Coronary artery (tissue), 2 donors: ENCODE results near the gene FLRT3.
A peak's percentile ranks its signal among the peaks of the same experiment; 100 is the strongest.

ENCODE experiments used
- DNase-seq: peaks from one replicate; pipeline ENCODE4 v3.0.0-alpha.2; 2017; ENCODE audit warnings: low spot score
- H3K27ac ChIP-seq, 2 donors: fragments of 200-600 bp; sonication (generic); one replicate each; pipeline ENCODE4 v1.5.1; 2016 to 2019
- H3K4me3 ChIP-seq: fragments of 200-600 bp; sonication (generic); 2 replicates; pipeline ENCODE4 v1.5.1; 2016; ENCODE audit warnings: mild to moderate bottlenecking, moderate library complexity
- CTCF ChIP-seq: fragments of 200-600 bp; sonication (generic); IDR thresholded peaks from one replicate; pipeline ENCODE4 v1.5.1; 2019; ENCODE audit warnings: antibody characterized with exemption

FLRT3 gene

GRCh38 chr20:14337400-14338171 is at the start of gene FLRT3:
Gene FLRT3 (minus strand): TSS chr20:14337612. CDS start chr20:14327506, 10,106 bp downstream.
- peak; percentile 72 for DNase-seq
- TF ChIP-seq CTCF: peak; percentile 41
- H3K27ac ChIP-seq: no peak within 1 kb of the TSS
- peak within 1 kb of the TSS; percentile 66 for H3K4me3 ChIP-seq

- Histone ChIP-seq H3K4me3 (no peak overlapping the region), H3K27ac (no peak overlapping the region)
- no peak for DNase-seq
- TF ChIP-seq CTCF: no peak
Observed at GRCh38 chr20:14386726-14387125, 49.3 kb upstream of the FLRT3 start.

- Histone ChIP-seq H3K4me3 (no peak overlapping the region), H3K27ac (no peak overlapping the region)
- DNase-seq: no peak
- no peak for TF ChIP-seq CTCF
Observed at GRCh38 chr20:14385176-14385740, 47.8 kb upstream of the FLRT3 start.

GRCh38 chr20:14384416-14385175 is 47.2 kb upstream of the FLRT3 start:
- no peak for DNase-seq

GRCh38 chr20:14383335-14383734 is 45.9 kb upstream of the FLRT3 start:
- H3K4me3 ChIP-seq: no peak overlapping the region
- no peak for TF ChIP-seq CTCF
- no peak for DNase-seq
- no peak overlapping the region for H3K27ac ChIP-seq

More at GRCh38 chr20:14384416-14385175, 47.2 kb upstream of the FLRT3 start:
- no peak overlapping the region for H3K4me3 ChIP-seq
- no peak overlapping the region for H3K27ac ChIP-seq
- TF ChIP-seq CTCF: no peak

GRCh38 chr20:14378326-14378725 is 40.9 kb upstream of the FLRT3 start:
- Histone ChIP-seq H3K27ac (no peak overlapping the region), H3K4me3 (no peak overlapping the region)
- DNase-seq: no peak
- TF ChIP-seq CTCF: no peak
